ENCODE data around the gene NRG2. TPM values are rescaled to one million over a fixed set of nuclear protein-coding genes. Genes with fewer than 3 reads are reported as not detected.

The NRG2 gene
- total and polyA plus RNA-seq, 2 donors (not counting 3 experiments of a cell fraction or from before 2014, with no cell fraction given) = 0.26 to 0.42 TPM

DNA sequence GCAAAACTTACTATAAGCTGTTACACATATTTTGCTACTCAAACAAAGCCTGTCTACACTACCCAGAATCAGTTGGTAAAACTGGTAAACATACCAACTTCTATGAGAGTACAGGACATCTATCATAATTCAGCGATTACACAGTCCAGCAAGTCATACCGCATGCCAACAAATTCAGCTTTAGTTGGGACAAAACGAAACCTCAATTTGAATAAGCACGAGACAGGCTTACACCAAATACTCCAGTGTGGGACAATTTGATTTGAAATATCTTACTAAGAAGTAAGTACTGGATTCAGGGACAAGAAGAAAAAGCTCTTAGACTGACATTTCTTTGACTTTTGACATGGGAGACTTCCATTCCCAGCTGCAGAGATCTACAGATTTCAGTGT lies 2.0 kb downstream of the NRG2 start:
- Histone ChIP-seq H3K4me1 (ENCODE audit: control insufficient read depth, extremely low read depth, insufficient read depth, low read length) (peaks cover 27% of the 10 kb centered on the region), H3K9ac (replicated peaks; ENCODE audit: extremely low read depth, insufficient read depth, low read length) (no peak overlapping the region), H3K4me3 (replicated peaks in 1 of 3; ENCODE audit: insufficient read depth in 1 of 3, low read depth in 1 of 3, low read length in 3 of 3) (no peak overlapping the region), H3K27me3 (ENCODE audit: control insufficient read depth in 2 of 2, insufficient read depth in 2 of 2, low read length in 2 of 2) (peaks cover 3 to 11% of the 10 kb centered on the region in 2 experiments), H3K79me2 (ENCODE audit: control insufficient read depth, insufficient read depth, low read length) (no peaks in the 10 kb centered on the region), H4K20me1 (replicated peaks; ENCODE audit: control insufficient read depth, extremely low read depth, insufficient read depth, low read length) (no peaks in the 10 kb centered on the region), H3K36me3 (ENCODE audit: control insufficient read depth in 2 of 2, extremely low read depth in 1 of 2, insufficient read depth in 2 of 2, low read length in 2 of 2) (no peaks in the 10 kb centered on the region), H2AFZ (ENCODE audit: low read depth, low read length) (no peak overlapping the region), H3K27ac (ENCODE audit: insufficient read depth, low read depth, low read length) (no peak overlapping the region), H3K9me3 (replicated peaks; ENCODE audit: control insufficient read depth, insufficient read depth, low read length) (no peaks in the 10 kb centered on the region), H3K4me2 (ENCODE audit: insufficient read depth, low read length) (peak overlapping the region; percentile 3), H3K9me1 (replicated peaks; ENCODE audit: control insufficient read depth, extremely low read depth, insufficient read depth, low read length) (no peaks in the 10 kb centered on the region)
- dilution Hi-C loops (cut with MboI; ENCODE audit: extremely low pct_ligation_motif_present, low sequenced_read_pairs) = no loop called here
- intact Hi-C loops (cut with micrococcal nuclease) = no loop called here
- POLR2A ChIA-PET = no interaction called here
- CTCF ChIA-PET = interaction anchor here (0.7 to 4.3 kb wide), 7 partner anchors 13 to 198 kb away, joined by 3 to 36 read pairs (median 4); no protein-coding TSS in a partner anchor
- TF ChIP-seq POLR2AphosphoS5 (IDR thresholded peaks at IDR 0.05; ENCODE audit: insufficient read depth, low read depth, low read length) = no peak
- no peak for TF ChIP-seq CTCF (IDR thresholded peaks at IDR 0.05; ENCODE audit: extremely low read depth in 1 of 2, insufficient read depth in 1 of 2, low read depth in 1 of 2, low read length in 2 of 2)
- no peak for TF ChIP-seq FOS (IDR thresholded peaks at IDR 0.05; ENCODE audit: borderline replicate concordance, insufficient read depth, low read length)
- no TSS peak for BruUV-seq (replicated peaks)
- DNase-seq (ENCODE audit: low read depth, low spot score) = no peak
- FAIRE-seq = no peak

- TF ChIP-seq MYC (IDR thresholded peaks at IDR 0.05; ENCODE audit: low read depth, low read length) (no peak), FOS (IDR thresholded peaks at IDR 0.05; ENCODE audit: borderline replicate concordance, insufficient read depth, low read length) (no peak), JUN (IDR thresholded peaks at IDR 0.05; ENCODE audit: borderline replicate concordance, insufficient read depth, insufficient read length, low read depth) (no peak), POLR2A (IDR thresholded peaks at IDR 0.05; ENCODE audit: low read depth, low read length) (no peak), POLR2AphosphoS5 (IDR thresholded peaks at IDR 0.05; ENCODE audit: insufficient read depth, low read depth, low read length) (no peak), EZH2 (IDR thresholded peaks at IDR 0.05; ENCODE audit: borderline replicate concordance, low read depth, low read length, severe bottlenecking) (no peak), GATA2 (IDR thresholded peaks at IDR 0.05; ENCODE audit: insufficient read depth, insufficient read length, low read depth, low read length) (no peak)
- Histone ChIP-seq H3K9me1 (replicated peaks; ENCODE audit: control insufficient read depth, extremely low read depth, insufficient read depth, low read length) (no peaks in the 10 kb centered on the region), H3K4me3 (replicated peaks in 1 of 3; ENCODE audit: insufficient read depth in 1 of 3, low read depth in 1 of 3, low read length in 3 of 3) (no peak overlapping the region), H3K4me1 (ENCODE audit: control insufficient read depth, extremely low read depth, insufficient read depth, low read length) (peaks cover 27% of the 10 kb centered on the region), H3K36me3 (ENCODE audit: control insufficient read depth in 2 of 2, extremely low read depth in 1 of 2, insufficient read depth in 2 of 2, low read length in 2 of 2) (no peaks in the 10 kb centered on the region), H3K79me2 (ENCODE audit: control insufficient read depth, insufficient read depth, low read length) (no peaks in the 10 kb centered on the region), H3K9me3 (replicated peaks; ENCODE audit: control insufficient read depth, insufficient read depth, low read length) (no peaks in the 10 kb centered on the region), H3K9ac (replicated peaks; ENCODE audit: extremely low read depth, insufficient read depth, low read length) (no peak overlapping the region), H3K4me2 (ENCODE audit: insufficient read depth, low read length) (no peak overlapping the region), H2AFZ (ENCODE audit: low read depth, low read length) (no peak overlapping the region), H3K27me3 (ENCODE audit: control insufficient read depth in 2 of 2, insufficient read depth in 2 of 2, low read length in 2 of 2) (peaks cover 1 to 11% of the 10 kb centered on the region in 2 experiments), H3K27ac (ENCODE audit: insufficient read depth, low read depth, low read length) (no peak overlapping the region), H4K20me1 (replicated peaks; ENCODE audit: control insufficient read depth, extremely low read depth, insufficient read depth, low read length) (no peaks in the 10 kb centered on the region)
- FAIRE-seq (no peak), DNase-seq (ENCODE audit: low read depth, low spot score) (no peak)
- BruUV-seq (replicated peaks) = no TSS peak
- ChIA-PET POLR2A (no interaction called here), CTCF (interaction anchor here (1.0 to 3.8 kb wide), 5 partner anchors 14 to 197 kb away, joined by 3 to 36 read pairs (median 4); no protein-coding TSS in a partner anchor)
- dilution Hi-C loops (cut with MboI; ENCODE audit: extremely low pct_ligation_motif_present, low sequenced_read_pairs) = no loop called here
- intact Hi-C loops (cut with micrococcal nuclease) = no loop called here
These were observed 2.7 kb downstream of the NRG2 start for GRCh38 chr5:140040358-140040757.

Data from endothelial cell of umbilical vein (primary cell).